Smooth muscle cell (in vitro differentiated cells): ENCODE results near the gene RAPGEF4. TPM values are rescaled to one million over a fixed set of nuclear protein-coding genes. Genes with fewer than 3 reads are reported as not detected.

Experiments used
- DNase-seq: peaks from one replicate; lab custom pipeline; 2025; ENCODE audit not compliant: unreplicated experiment; lab: John Stamatoyannopoulos, UW
- H2AFZ ChIP-seq: fragments of 200-600 bp; sonication (generic); 2 replicates; pipeline ENCODE4 v1.6.0; 2016; ENCODE audit warnings: antibody characterized with exemption, low read depth, mild to moderate bottlenecking
- H3F3A ChIP-seq: fragments of 200-600 bp; sonication (generic); 2 replicates; pipeline ENCODE4 v1.6.0; 2017; ENCODE audit warnings: antibody characterized with exemption, low read depth
- H3K27ac ChIP-seq: fragments of 200-600 bp; sonication (generic); 2 replicates; pipeline ENCODE4 v1.5.1; 2016; ENCODE audit warnings: low read depth, mild to moderate bottlenecking
- H3K27me3 ChIP-seq: fragments of 200-600 bp; sonication (generic); 2 replicates; pipeline ENCODE4 v1.6.1; 2016; ENCODE audit warnings: low read depth, mild to moderate bottlenecking
- H3K36me3 ChIP-seq: fragments of 200-600 bp; sonication (generic); 2 replicates; pipeline ENCODE4 v1.5.1; 2016; ENCODE audit warnings: low read depth
- H3K4me1 ChIP-seq: fragments of 200-600 bp; sonication (generic); 2 replicates; pipeline ENCODE4 v1.5.1; 2016; ENCODE audit warnings: low read depth
- H3K4me2 ChIP-seq: fragments of 200-600 bp; sonication (generic); 2 replicates; pipeline ENCODE4 v1.6.0; 2016; ENCODE audit warnings: mild to moderate bottlenecking
- H3K4me3 ChIP-seq: fragments of 200-600 bp; sonication (generic); 2 replicates; pipeline ENCODE4 v1.5.1; 2016; ENCODE audit warnings: mild to moderate bottlenecking
- H3K79me2 ChIP-seq: fragments of 200-600 bp; sonication (generic); 2 replicates; pipeline ENCODE4 v1.6.0; 2016; ENCODE audit warnings: low read depth, mild to moderate bottlenecking
- H3K9ac ChIP-seq: fragments of 200-600 bp; sonication (generic); 2 replicates; pipeline ENCODE4 v1.6.0; 2016; ENCODE audit warnings: low read depth
- H3K9me3 ChIP-seq: fragments of 200-600 bp; sonication (generic); replicated peaks from 2 replicates; pipeline ENCODE4 v1.5.1; 2016; ENCODE audit warnings: low read depth
- H4K20me1 ChIP-seq: fragments of 200-600 bp; sonication (generic); 2 replicates; pipeline ENCODE4 v1.6.0; 2016; ENCODE audit warnings: low read depth
- WGBS: methylation state at CpG from one replicate; pipeline ENCODE4 v1.1.7; 2016; ENCODE audit warnings: low lambda C conversion rate; 5-methylcytosine and 5-hydroxymethylcytosine counted together
- polyA plus RNA-seq: library from polyadenylated mRNA; unstranded; fragments of >200 nt; fragmentation: Nextera tagmentation; extraction: Ambion mirVana; gene quantifications from 2 replicates; pipeline ENCODE4 v1.2.1, GENCODE V29; 2016
- total RNA-seq: library from RNA; depleted of rRNA; stranded (reverse); fragments of >200 nt; gene quantifications from 2 replicates; pipeline ENCODE4 v1.2.3, GENCODE V29; 2014
- TF ChIP-seq, protein P1 (sequence below): fragments of 200-600 bp; sonication (generic); IDR thresholded peaks from 2 replicates; pipeline ENCODE4 v1.5.1; 2017; ENCODE audit warnings: borderline replicate concordance, mild to moderate bottlenecking, antibody characterized with exemption; ENCODE audit not compliant: insufficient read depth, poor library complexity, severe bottlenecking

Gene RAPGEF4
- total and polyA plus RNA-seq, 2 experiments from 2014 or later: 0.35 to 2.7 TPM

DNA sequence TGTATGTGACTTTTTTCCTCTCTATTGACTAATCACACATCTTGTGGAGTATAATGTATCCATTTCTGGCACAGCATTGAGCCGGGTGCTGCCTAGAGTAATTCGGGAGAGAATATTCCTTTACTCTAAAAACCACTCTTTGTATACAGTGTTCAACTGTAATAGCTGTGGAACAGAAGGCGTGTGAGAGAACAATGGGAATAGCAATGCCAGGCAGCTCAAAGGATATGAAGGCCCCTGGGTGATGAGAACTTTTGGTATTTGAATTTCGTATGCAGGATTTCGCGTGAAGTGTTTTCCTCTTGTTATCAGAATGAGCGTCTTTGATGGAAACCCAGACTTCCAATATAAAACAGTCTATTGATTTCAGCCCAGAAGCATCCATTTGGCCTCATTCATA lies 255.4 kb downstream of the RAPGEF4 start:
- H3F3A ChIP-seq: no peaks in the 10 kb centered on the region
- no peak overlapping the region for H3K4me2 ChIP-seq
- WGBS: 92% methylated on average over 7 of the region's 7 CpGs
- no peaks in the 10 kb centered on the region for H3K79me2 ChIP-seq
- TF ChIP-seq, protein P1, sequence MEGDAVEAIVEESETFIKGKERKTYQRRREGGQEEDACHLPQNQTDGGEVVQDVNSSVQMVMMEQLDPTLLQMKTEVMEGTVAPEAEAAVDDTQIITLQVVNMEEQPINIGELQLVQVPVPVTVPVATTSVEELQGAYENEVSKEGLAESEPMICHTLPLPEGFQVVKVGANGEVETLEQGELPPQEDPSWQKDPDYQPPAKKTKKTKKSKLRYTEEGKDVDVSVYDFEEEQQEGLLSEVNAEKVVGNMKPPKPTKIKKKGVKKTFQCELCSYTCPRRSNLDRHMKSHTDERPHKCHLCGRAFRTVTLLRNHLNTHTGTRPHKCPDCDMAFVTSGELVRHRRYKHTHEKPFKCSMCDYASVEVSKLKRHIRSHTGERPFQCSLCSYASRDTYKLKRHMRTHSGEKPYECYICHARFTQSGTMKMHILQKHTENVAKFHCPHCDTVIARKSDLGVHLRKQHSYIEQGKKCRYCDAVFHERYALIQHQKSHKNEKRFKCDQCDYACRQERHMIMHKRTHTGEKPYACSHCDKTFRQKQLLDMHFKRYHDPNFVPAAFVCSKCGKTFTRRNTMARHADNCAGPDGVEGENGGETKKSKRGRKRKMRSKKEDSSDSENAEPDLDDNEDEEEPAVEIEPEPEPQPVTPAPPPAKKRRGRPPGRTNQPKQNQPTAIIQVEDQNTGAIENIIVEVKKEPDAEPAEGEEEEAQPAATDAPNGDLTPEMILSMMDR: no peak
- no peak for DNase-seq
- no peak overlapping the region for H3K27ac ChIP-seq
- peaks cover 6% of the 10 kb centered on the region for H3K4me1 ChIP-seq
- H3K9me3 ChIP-seq: no peaks in the 10 kb centered on the region
- H4K20me1 ChIP-seq: no peaks in the 10 kb centered on the region
- H2AFZ ChIP-seq: no peak overlapping the region
- H3K27me3 ChIP-seq: no peaks in the 10 kb centered on the region
- H3K9ac ChIP-seq: no peak overlapping the region
- H3K36me3 ChIP-seq: no peaks in the 10 kb centered on the region
- no peak overlapping the region for H3K4me3 ChIP-seq

DNA sequence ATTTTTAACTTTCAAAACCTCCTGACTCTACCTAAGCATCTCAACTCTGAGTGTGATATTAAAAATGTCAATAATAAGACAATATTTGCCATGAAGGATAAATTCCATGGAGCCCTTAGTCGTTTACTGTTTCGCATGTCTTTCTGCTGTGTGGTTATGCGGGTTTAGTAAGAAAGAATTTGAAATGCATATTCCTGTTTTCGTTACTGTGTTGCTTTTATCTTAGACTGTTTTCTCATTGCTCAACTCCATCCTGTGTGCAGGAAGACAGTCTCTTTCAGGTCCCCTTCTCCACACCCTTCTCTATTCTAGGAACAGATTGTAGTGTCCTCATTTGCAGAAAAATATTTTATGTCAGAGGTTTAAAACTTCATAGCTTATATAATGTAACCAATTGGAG lies 257.5 kb downstream of the RAPGEF4 start:
- WGBS: 87% methylated on average over 4 of the region's 4 CpGs
- H3K79me2 ChIP-seq: no peaks in the 10 kb centered on the region
- no peak overlapping the region for H3K4me3 ChIP-seq
- H3K36me3 ChIP-seq: no peaks in the 10 kb centered on the region
- H3F3A ChIP-seq: no peaks in the 10 kb centered on the region
- no peak overlapping the region for H3K4me2 ChIP-seq
- no peak overlapping the region for H3K9ac ChIP-seq
- H3K27me3 ChIP-seq: no peaks in the 10 kb centered on the region
- H3K4me1 ChIP-seq: peaks cover 10% of the 10 kb centered on the region
- TF ChIP-seq, protein P1: no peak
- no peaks in the 10 kb centered on the region for H4K20me1 ChIP-seq
- H2AFZ ChIP-seq: no peak overlapping the region
- H3K27ac ChIP-seq: no peak overlapping the region
- no peaks in the 10 kb centered on the region for H3K9me3 ChIP-seq
- DNase-seq: no peak

DNA sequence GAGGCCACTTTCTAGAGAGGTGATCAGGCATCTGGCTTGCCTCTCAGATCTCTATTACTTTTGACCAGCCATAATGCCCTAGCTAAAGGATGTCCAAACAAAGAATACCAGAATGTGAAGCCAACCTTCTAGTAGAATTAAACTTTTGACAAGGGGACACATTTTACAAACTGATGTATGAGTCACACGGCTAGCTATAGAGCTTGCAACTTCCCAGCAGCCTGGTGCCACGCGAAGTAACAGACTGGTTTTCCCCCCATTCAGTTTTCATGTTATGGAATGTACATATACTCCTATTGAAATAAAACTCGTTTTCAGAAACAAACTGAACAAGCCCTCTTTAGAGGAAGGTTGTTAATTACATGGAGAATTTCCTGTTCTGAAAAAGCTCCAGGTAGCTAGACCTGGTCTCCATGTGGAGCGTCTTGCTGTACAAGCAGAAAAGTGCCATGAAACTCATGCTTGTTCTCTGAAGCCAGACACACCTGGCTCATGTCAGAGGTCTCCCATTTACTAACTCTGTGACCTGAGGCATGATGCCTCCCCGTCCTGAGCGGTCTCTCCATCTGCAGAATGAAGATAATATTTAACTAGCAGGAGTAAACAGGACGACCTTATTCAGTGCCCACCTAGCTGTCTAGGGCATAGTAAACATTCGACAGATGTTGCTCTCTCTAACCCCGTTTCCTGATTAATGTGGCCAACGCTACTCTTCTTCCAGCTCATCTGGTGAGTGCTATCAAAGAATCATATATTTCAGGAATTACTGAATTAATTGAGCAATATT lies 258.5 kb downstream of the RAPGEF4 start:
- no peak for DNase-seq
- 74% methylated on average over 11 of the region's 11 CpGs for WGBS
- TF ChIP-seq, protein P1: no peak
- Histone ChIP-seq H3K4me3 (no peak overlapping the region), H3F3A (no peaks in the 10 kb centered on the region), H3K9me3 (no peaks in the 10 kb centered on the region), H3K27me3 (no peaks in the 10 kb centered on the region), H3K36me3 (no peaks in the 10 kb centered on the region), H4K20me1 (no peaks in the 10 kb centered on the region), H3K4me1 (peaks cover 10% of the 10 kb centered on the region), H3K9ac (no peak overlapping the region), H3K79me2 (no peaks in the 10 kb centered on the region), H3K4me2 (no peak overlapping the region), H2AFZ (no peak overlapping the region), H3K27ac (no peak overlapping the region)

DNA sequence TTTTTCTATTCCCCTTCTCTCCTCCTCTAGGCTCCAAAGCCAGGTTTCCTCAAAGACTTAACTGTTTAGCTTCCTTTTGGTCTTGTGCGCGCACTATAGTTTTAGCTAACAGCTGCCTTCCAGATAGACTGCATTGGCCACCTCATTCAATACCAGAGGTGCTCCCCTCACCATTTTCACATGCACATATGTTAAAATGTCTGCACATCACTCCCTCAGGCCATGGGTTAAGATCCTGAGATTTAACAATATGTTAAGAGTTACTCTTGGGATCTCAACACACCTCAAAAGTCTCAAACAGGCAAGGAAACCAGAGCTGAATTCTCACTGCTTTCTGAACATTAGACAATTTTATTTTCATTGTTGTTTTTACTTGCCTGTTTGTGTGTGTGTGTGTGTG lies 259.2 kb downstream of the RAPGEF4 start:
- no peak overlapping the region for H3K4me2 ChIP-seq
- H4K20me1 ChIP-seq: no peaks in the 10 kb centered on the region
- peaks cover 10% of the 10 kb centered on the region for H3K4me1 ChIP-seq
- H3K9me3 ChIP-seq: no peaks in the 10 kb centered on the region
- H2AFZ ChIP-seq: no peak overlapping the region
- no peak overlapping the region for H3K9ac ChIP-seq
- H3K4me3 ChIP-seq: no peak overlapping the region
- no peaks in the 10 kb centered on the region for H3K36me3 ChIP-seq
- no peaks in the 10 kb centered on the region for H3F3A ChIP-seq
- no peak overlapping the region for H3K27ac ChIP-seq
- no peaks in the 10 kb centered on the region for H3K79me2 ChIP-seq
- H3K27me3 ChIP-seq: no peaks in the 10 kb centered on the region
- TF ChIP-seq, protein P1: no peak
- WGBS: 94% methylated on average over 2 of the region's 2 CpGs
- no peak for DNase-seq
